HTR-8/SVneo (cell line): Measurements from ENCODE around the gene STEAP3.

Experiments used
- DNase-seq: peaks from one replicate; pipeline ENCODE4 v3.0.0; 2011; ENCODE audit warnings: low spot score, mixed read lengths; ENCODE audit not compliant: insufficient read length
- FAIRE-seq: peaks from 2 replicates; lab custom pipeline; 2011; peaks lifted over from hg19 to GRCh38; lab: Jason Lieb, UNC

Gene STEAP3

GRCh38 chr2:119197126-119197405 lies 26.6 kb upstream of the STEAP3 start:
- no peak for FAIRE-seq

GRCh38 chr2:119197529-119198239 lies 25.9 kb upstream of the STEAP3 start:
- DNase-seq (no peak), FAIRE-seq (no peak)

More at GRCh38 chr2:119197126-119197405, 26.6 kb upstream of the STEAP3 start:
- no peak for DNase-seq

GRCh38 chr2:119198240-119198840 lies 25.3 kb upstream of the STEAP3 start:
- FAIRE-seq (no peak), DNase-seq (no peak)

GRCh38 chr2:119201815-119202214 lies 21.8 kb upstream of the STEAP3 start:
- FAIRE-seq, result no peak

GRCh38 chr2:119202610-119203310 lies 20.9 kb upstream of the STEAP3 start:
- FAIRE-seq (no peak), DNase-seq (no peak)

More at GRCh38 chr2:119201815-119202214, 21.8 kb upstream of the STEAP3 start:
- DNase-seq, result no peak

GRCh38 chr2:119204525-119204924 lies 19.1 kb upstream of the STEAP3 start:
- DNase-seq (no peak), FAIRE-seq (no peak)

GRCh38 chr2:119205001-119205706 lies 18.5 kb upstream of the STEAP3 start:
- FAIRE-seq (no peak), DNase-seq (no peak)

GRCh38 chr2:119206201-119206600 lies 17.4 kb upstream of the STEAP3 start:
- FAIRE-seq (no peak), DNase-seq (no peak)

GRCh38 chr2:119207447-119207846 lies 16.2 kb upstream of the STEAP3 start:
- DNase-seq (no peak), FAIRE-seq (no peak)

- peak; percentile 48 for FAIRE-seq
- DNase-seq, result no peak
These were observed 14.8 kb upstream of the STEAP3 start for GRCh38 chr2:119208791-119209203.

GRCh38 chr2:119212139-119212800 lies 11.4 kb upstream of the STEAP3 start:
- DNase-seq, result no peak
- FAIRE-seq, result no peak

- FAIRE-seq (no peak), DNase-seq (no peak)
These were observed 9.1 kb upstream of the STEAP3 start for GRCh38 chr2:119214453-119215037.

- DNase-seq (no peak), FAIRE-seq (no peak)
These were observed 6.6 kb upstream of the STEAP3 start for GRCh38 chr2:119216994-119217393.

- DNase-seq, result no peak
- FAIRE-seq, result no peak
These were observed 5.1 kb upstream of the STEAP3 start for GRCh38 chr2:119218478-119219064.

GRCh38 chr2:119219873-119220272 lies 3.8 kb upstream of the STEAP3 start:
- no peak for FAIRE-seq
- no peak for DNase-seq

GRCh38 chr2:119220720-119221301 lies 2.8 kb upstream of the STEAP3 start:
- FAIRE-seq (no peak), DNase-seq (no peak)

- DNase-seq (no peak), FAIRE-seq (no peak)
These were observed 2.0 kb upstream of the STEAP3 start for GRCh38 chr2:119221609-119222008.

- FAIRE-seq (no peak), DNase-seq (no peak)
These were observed 1.4 kb upstream of the STEAP3 start for GRCh38 chr2:119222213-119222612.

GRCh38 chr2:119222863-119223520 lies 642 bp upstream of the STEAP3 start:
- FAIRE-seq (no peak), DNase-seq (no peak)
